Peyer's patch (tissue), 4 donors: Measurements from ENCODE around the gene AMMECR1L.

ENCODE experiments used
- CTCF ChIP-seq, 6 experiments: fragments of 450-650 bp in 4 of 6; fragments of 200-600 bp in 2 of 6; sonication (generic) in 1 of 6; IDR thresholded peaks; one replicate each; pipeline ENCODE4 v1.5.1; 2017 to 2019; ENCODE audit warnings: antibody characterized with exemption in 6 of 6, mild to moderate bottlenecking in 3 of 6, moderate library complexity in 1 of 6
- POLR2A ChIP-seq, 2 donors: fragments of 450-650 bp; IDR thresholded peaks; one replicate each; pipeline ENCODE4 v1.5.1; 2017; ENCODE audit warnings: antibody characterized with exemption in 2 of 2, mild to moderate bottlenecking in 2 of 2, moderate library complexity in 2 of 2

GRCh38 chr2:127909019-127909418 lies 23.3 kb upstream of the AMMECR1L start:
- TF ChIP-seq POLR2A (IDR thresholded peaks at IDR 0.05) (no peak), CTCF (IDR thresholded peaks at IDR 0.05) (no peak)
